Panc1 (cell line): ENCODE results near the gene RNF115. TPM values are rescaled to one million over a fixed set of nuclear protein-coding genes. Genes with fewer than 3 reads are reported as not detected.

ENCODE experiments used
- ATAC-seq: fragments of 200-7000 bp; cut with Tn5 transposase; 2 replicates; pipeline ENCODE4 v1.9.1; 2020; ENCODE audit warnings: mild to moderate bottlenecking, moderate library complexity
- BruUV-seq: library from RNA; stranded (reverse); fragments of 400-500 nt; replicated peaks from 2 replicates; lab custom pipeline; 2021; lab: Mats Ljungman, UMichigan
- CTCF ChIA-PET: fragments of 300-600 bp; sonication (Branson Sonifier 250); formaldehyde crosslinking; loops from one replicate; lab custom pipeline; 2022; ENCODE audit warnings: antibody characterized with exemption; lab: Charles Lee
- POLR2A ChIA-PET: fragments of 300-600 bp; sonication (Branson Sonifier 250); formaldehyde crosslinking; loops from one replicate; lab custom pipeline; 2022; ENCODE audit warnings: antibody characterized with exemption; lab: Charles Lee
- DNase-seq: peaks from one replicate; pipeline ENCODE4 v3.0.0-alpha.2; 2010; ENCODE audit warnings: low read depth, low spot score
- H3K27ac ChIP-seq: 2 replicates; pipeline ENCODE4 v1.5.1; 2011; ENCODE audit warnings: mild to moderate bottlenecking, low read length, inconsistent platforms
- H3K27me3 ChIP-seq: fragments of 200-500 bp; sonication (Bioruptor generic); 2 replicates; pipeline ENCODE4 v1.6.0; 2014; ENCODE audit warnings: low read length, inconsistent platforms; ENCODE audit not compliant: control insufficient read depth, insufficient read depth
- H3K36me3 ChIP-seq: fragments of 200-500 bp; sonication (Bioruptor generic); 2 replicates; pipeline ENCODE4 v1.5.1; 2014; ENCODE audit warnings: inconsistent platforms, mild to moderate bottlenecking, low read length, moderate library complexity; ENCODE audit not compliant: control insufficient read depth, insufficient read depth
- H3K4me1 ChIP-seq: 2 replicates; pipeline ENCODE4 v1.5.1; 2011; ENCODE audit warnings: inconsistent platforms, mild to moderate bottlenecking, low read length, moderate library complexity; ENCODE audit not compliant: control insufficient read depth, insufficient read depth
- H3K4me3 ChIP-seq, 2 experiments: 2 replicates each; pipeline ENCODE4 v1.5.1; 2011 to 2012; ENCODE audit warnings: low read depth in 2 of 2, low read length in 2 of 2, mild to moderate bottlenecking in 2 of 2, inconsistent platforms in 1 of 2, moderate library complexity in 1 of 2
- H3K9me3 ChIP-seq: fragments of 200-500 bp; sonication (Bioruptor generic); 2 replicates; pipeline ENCODE4 v1.5.1; 2014; ENCODE audit warnings: low read depth, mild to moderate bottlenecking, inconsistent platforms, low read length, moderate library complexity; ENCODE audit not compliant: control insufficient read depth, insufficient read depth
- CTCF ChIP-seq: fragments of 450-650 bp; IDR thresholded peaks from 2 replicates; pipeline ENCODE4 v1.5.1; 2017; ENCODE audit warnings: mild to moderate bottlenecking
- POLR2AphosphoS5 ChIP-seq: IDR thresholded peaks from 2 replicates; pipeline ENCODE4 v1.6.1; 2012; ENCODE audit warnings: mild to moderate bottlenecking, low read depth, low read length, moderate library complexity
- REST ChIP-seq, 2 experiments: IDR thresholded peaks; 2 replicates each; pipeline ENCODE4 v1.6.1; 2011 to 2012; ENCODE audit warnings: low read depth in 2 of 2, control low read depth in 1 of 2, low read length in 1 of 2, mild to moderate bottlenecking in 1 of 2, moderate library complexity in 1 of 2; ENCODE audit not compliant: insufficient read depth in 1 of 2
- SIN3A ChIP-seq: IDR thresholded peaks from 2 replicates; pipeline ENCODE4 v1.6.1; 2012; ENCODE audit warnings: low read depth, mild to moderate bottlenecking, low read length, moderate library complexity, borderline replicate concordance; ENCODE audit not compliant: insufficient read depth
- TCF7L2 ChIP-seq: IDR thresholded peaks from 2 replicates; pipeline ENCODE4 v1.6.1; 2011; ENCODE audit warnings: mild to moderate bottlenecking, low read depth, low read length, inconsistent platforms
- in situ Hi-C: cut with HindIII; loops from 2 replicates; pipeline ENCODE4 v1.10.0; 2016; ENCODE audit warnings: low sequenced_read_pairs, low pct_unique_long_range_greater_than_20kb
- intact Hi-C: fragments of 100-400 bp; cut with micrococcal nuclease; formaldehyde crosslinking; loops from one replicate; pipeline ENCODE4 v1.10.0; 2022; ENCODE audit not compliant: unreplicated experiment
- total RNA-seq: library from RNA; stranded (reverse); gene quantifications from one replicate; pipeline ENCODE4 v1.2.1, GENCODE V29; 2021; ENCODE audit not compliant: unreplicated experiment

RNF115 gene
- total RNA-seq, 1 experiment from 2014 or later, result 14.5 TPM

GRCh38 chr1:145868232-145868631 is 44.3 kb upstream of the RNF115 start:
- no peaks in the 10 kb centered on the region for H3K4me1 ChIP-seq
- ChIA-PET POLR2A (no interaction called here), CTCF (no interaction called here)
- no peak overlapping the region for H3K4me3 ChIP-seq
- intact Hi-C loops, result no loop called here
- H3K27me3 ChIP-seq, result peaks cover 2% of the 10 kb centered on the region; the same call in 1 of the 2 replicates
- BruUV-seq, result no TSS peak
- TF ChIP-seq POLR2AphosphoS5, result no peak
- no peak for TF ChIP-seq TCF7L2
- TF ChIP-seq REST (IDR thresholded peaks at IDR 0.05; ENCODE audit: insufficient read depth in 1 of 2, low read depth in 2 of 2, low read length in 1 of 2), result no peak
- TF ChIP-seq SIN3A, result no peak
- TF ChIP-seq CTCF, result no peak
- in situ Hi-C loops, result no loop called here
- H3K27ac ChIP-seq, result no peak overlapping the region
- H3K9me3 ChIP-seq, result no peaks in the 10 kb centered on the region
- no peaks in the 10 kb centered on the region for H3K36me3 ChIP-seq
- DNase-seq, result no peak
- no peak for ATAC-seq

DNA sequence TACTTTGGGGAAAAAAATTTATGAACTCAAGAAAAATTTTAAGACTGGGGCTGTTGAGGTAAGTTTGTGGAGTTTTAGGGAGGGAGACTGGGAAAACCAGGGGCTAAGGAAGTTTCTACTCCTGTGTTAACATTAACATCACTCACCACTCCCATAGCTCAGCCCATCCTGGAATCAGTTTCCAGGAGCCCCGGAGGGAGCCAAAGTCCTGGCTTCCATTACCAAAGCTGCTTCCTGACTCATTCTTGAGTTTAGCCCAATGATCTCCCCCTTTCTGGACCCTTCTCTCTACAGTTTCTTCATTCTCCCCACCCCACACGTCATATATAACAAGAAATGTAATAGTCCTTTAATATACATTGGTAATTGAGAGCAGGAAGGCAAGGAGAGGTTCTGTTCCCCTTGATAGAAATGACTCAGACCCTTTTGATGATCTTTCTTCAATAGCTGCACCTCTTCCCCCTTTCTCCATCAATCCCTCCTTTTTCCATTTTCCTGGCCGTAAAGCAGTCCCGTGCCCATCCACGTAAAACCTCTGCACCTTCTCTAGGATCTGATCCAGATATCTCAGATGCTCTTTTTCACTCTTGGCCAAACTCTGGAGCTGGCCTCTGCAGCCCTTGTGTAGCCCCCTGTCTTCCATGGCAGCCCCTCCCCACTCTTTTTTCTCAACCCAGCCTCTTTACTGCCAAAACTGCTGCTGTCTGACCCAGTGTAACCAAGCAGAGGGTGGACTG is 39.6 kb upstream of the RNF115 start:
- Histone ChIP-seq H3K4me3 (no peak overlapping the region), H3K27me3 (peaks cover 2% of the 10 kb centered on the region; the same call in 1 of the 2 replicates), H3K36me3 (peaks cover 3% of the 10 kb centered on the region; the same call in 1 of the 2 replicates), H3K4me1 (peaks cover 9% of the 10 kb centered on the region), H3K9me3 (no peaks in the 10 kb centered on the region), H3K27ac (no peak overlapping the region)
- DNase-seq, result no peak
- intact Hi-C loops, result no loop called here
- BruUV-seq, result no TSS peak
- in situ Hi-C loops, result no loop called here
- no peak for ATAC-seq
- ChIA-PET CTCF (no interaction called here), POLR2A (no interaction called here)
- TF ChIP-seq REST (IDR thresholded peaks at IDR 0.05; ENCODE audit: insufficient read depth in 1 of 2, low read depth in 2 of 2, low read length in 1 of 2) (no peak), POLR2AphosphoS5 (no peak), CTCF (no peak), TCF7L2 (no peak), SIN3A (no peak)
